ENCODE data around the gene CNBP. TPM values are rescaled to one million over a fixed set of nuclear protein-coding genes. Genes with fewer than 3 reads are reported as not detected.
A peak's percentile ranks its signal among the peaks of the same experiment; 100 is the strongest.

The CNBP gene
- total and polyA plus RNA-seq, 9 of the 15 experiments (the other 6 are each of a cell fraction or from before 2014, with no cell fraction given), result 284 to 717 (median 412) TPM

- TF ChIP-seq POLR3G (IDR thresholded peaks at IDR 0.05; ENCODE audit: extremely low read depth, insufficient read length, insufficient replicate concordance), result no peak
- TF ChIP-seq ZFP36 (IDR thresholded peaks at IDR 0.05; ENCODE audit: low read depth, low read length, partially characterized antibody), result no peak
- no peak for TF ChIP-seq ZNF316 (IDR thresholded peaks at IDR 0.05)
- TF ChIP-seq ZC3H11A (IDR thresholded peaks at IDR 0.05; ENCODE audit: low read depth, low read length), result no peak
- peak; percentile 20; the same call in 1 of the 2 replicates for TF ChIP-seq TEAD4 (IDR thresholded peaks at IDR 0.05; ENCODE audit: low read length)
- TF ChIP-seq TEAD4 (CRISPR knock-in tag; IDR thresholded peaks at IDR 0.05; ENCODE audit: borderline replicate concordance), result no peak
- TF ChIP-seq RB1 (IDR thresholded peaks at IDR 0.05; ENCODE audit: low read depth), result no peak
- TF ChIP-seq CTBP1 (IDR thresholded peaks at IDR 0.05; ENCODE audit: borderline replicate concordance), result peak; percentile 66; the same call in 1 of the 2 replicates
- no peak for TF ChIP-seq ZKSCAN8 (CRISPR knock-in tag; IDR thresholded peaks at IDR 0.05)
- TF ChIP-seq CBFA2T3 (IDR thresholded peaks at IDR 0.05), result peak; percentile 26; the same call in 1 of the 2 replicates
- no peak for TF ChIP-seq STAT5B (CRISPR knock-in tag; IDR thresholded peaks at IDR 0.05)
- no peak for TF ChIP-seq MAFG (tag; conservative IDR thresholded peaks at IDR 0.05)
- TF ChIP-seq KDM1A (IDR thresholded peaks at IDR 0.05), result no peak
- TF ChIP-seq ZNF445 (CRISPR knock-in tag; IDR thresholded peaks at IDR 0.05; ENCODE audit: low read depth), result no peak
- TF ChIP-seq SAP30 (IDR thresholded peaks at IDR 0.05; ENCODE audit: borderline replicate concordance, insufficient read depth, low read depth, low read length, poor library complexity, severe bottlenecking), result no peak
- no peak for TF ChIP-seq BRF1 (IDR thresholded peaks at IDR 0.05; ENCODE audit: borderline replicate concordance, extremely low read depth, insufficient read length)
- TF ChIP-seq MLLT1 (IDR thresholded peaks at IDR 0.05), result no peak
- no peak for TF ChIP-seq ZNF12 (CRISPR knock-in tag; IDR thresholded peaks at IDR 0.05)
- TF ChIP-seq HNRNPH1 (optimal IDR thresholded peaks at IDR 0.05; ENCODE audit: low read depth, low read length), result no peak
- TF ChIP-seq RBM14 (IDR thresholded peaks at IDR 0.05; ENCODE audit: borderline replicate concordance, insufficient read depth, low read depth, low read length), result no peak
- peak; percentile 13 for TF ChIP-seq CCNT2 (IDR thresholded peaks at IDR 0.05; ENCODE audit: borderline replicate concordance, extremely low read depth, insufficient read length, low read depth, low read length)
- no peak for TF ChIP-seq ZBTB12 (CRISPR knock-in tag; IDR thresholded peaks at IDR 0.05)
- 0 out of 2 replicates have a peak, but pooled peaks have one; percentile 29 for TF ChIP-seq ARID1B (IDR thresholded peaks at IDR 0.05)
- TF ChIP-seq MTA1 (IDR thresholded peaks at IDR 0.05; ENCODE audit: borderline replicate concordance), result no peak
- TF ChIP-seq ZNF282 (CRISPR knock-in tag; IDR thresholded peaks at IDR 0.05), result no peak
- peak; percentile 27; the same call in 1 of the 2 replicates for TF ChIP-seq TCF3 (CRISPR knock-in tag; IDR thresholded peaks at IDR 0.05)
- TF ChIP-seq ZNF561 (CRISPR knock-in tag; conservative IDR thresholded peaks at IDR 0.05), result no peak
- 0 out of 2 replicates have a peak, but pooled peaks have one; percentile 21 for TF ChIP-seq RBFOX2 (IDR thresholded peaks at IDR 0.05; ENCODE audit: low read depth, low read length)
These were observed 64.2 kb downstream of the CNBP start (continued) for GRCh38 chr3:129119365-129120100.

Data from K562 (cell line).